ENCODE results near the gene RPS28. TPM values are rescaled to one million over a fixed set of nuclear protein-coding genes. Genes with fewer than 3 reads are reported as not detected.
A peak's percentile ranks its signal among the peaks of the same experiment; 100 is the strongest.
"Not testable (repeated sequence)": the region's sequence is repeated elsewhere in the genome, so short reads cannot be mapped to it uniquely, and the experiment has no call there.

The RPS28 gene
- total RNA-seq, 2 donors from 2014 or later: 158 to 402 TPM

- TF ChIP-seq CTCF (IDR thresholded peaks at IDR 0.05): no peak
- H3K27me3 ChIP-seq: no peaks in the 10 kb centered on the region
- H3K9me3 ChIP-seq: no peaks in the 10 kb centered on the region
- H3K4me1 ChIP-seq: peaks cover 0 to 41% of the 10 kb centered on the region in 2 donors
- H3K27ac ChIP-seq: no peak overlapping the region
- no peak overlapping the region for H3K4me3 ChIP-seq
- DNase-seq (ENCODE audit: low spot score): no peak
- H3K36me3 ChIP-seq: peaks cover 40% of the 10 kb centered on the region
Observed at GRCh38 chr19:8310342-8311055, 10.8 kb upstream of the RPS28 start.

GRCh38 chr19:8311461-8312260 lies 9.6 kb upstream of the RPS28 start:
- no peaks in the 10 kb centered on the region for H3K27me3 ChIP-seq
- H3K9me3 ChIP-seq: no peaks in the 10 kb centered on the region
- peaks cover 0 to 42% of the 10 kb centered on the region in 2 donors for H3K4me1 ChIP-seq
- TF ChIP-seq CTCF (IDR thresholded peaks at IDR 0.05): no peak
- H3K4me3 ChIP-seq: no peak overlapping the region
- peak overlapping the region; percentile 35 to 37 for H3K27ac ChIP-seq
- peaks cover 48% of the 10 kb centered on the region for H3K36me3 ChIP-seq
- no peak for DNase-seq (ENCODE audit: low spot score)

GRCh38 chr19:8314981-8315640 lies 6.2 kb upstream of the RPS28 start:
- Histone ChIP-seq H3K36me3 (peaks cover 38% of the 10 kb centered on the region), H3K4me1 (peaks cover 0 to 23% of the 10 kb centered on the region in 2 donors)
- DNase-seq (ENCODE audit: low spot score); H3K4me3 ChIP-seq; H3K27ac ChIP-seq; H3K27me3 ChIP-seq; H3K9me3 ChIP-seq: not testable (repeated sequence)

GRCh38 chr19:8316351-8317125 lies 4.8 kb upstream of the RPS28 start:
- peaks cover 24% of the 10 kb centered on the region for H3K36me3 ChIP-seq
- H3K9me3 ChIP-seq: no peaks in the 10 kb centered on the region
- no peak overlapping the region for H3K27ac ChIP-seq
- no peak overlapping the region for H3K4me3 ChIP-seq
- no peak for TF ChIP-seq CTCF (IDR thresholded peaks at IDR 0.05)
- no peak for DNase-seq (ENCODE audit: low spot score)
- peaks cover 0 to 27% of the 10 kb centered on the region in 2 donors for H3K4me1 ChIP-seq
- no peaks in the 10 kb centered on the region for H3K27me3 ChIP-seq

- Histone ChIP-seq H3K36me3 (peaks cover 30% of the 10 kb centered on the region), H3K4me1 (peaks cover 0 to 36% of the 10 kb centered on the region in 2 donors)
- not testable (repeated sequence) for DNase-seq (ENCODE audit: low spot score)
Observed at GRCh38 chr19:8318835-8319234, 2.5 kb upstream of the RPS28 start.

GRCh38 chr19:8319807-8320520 lies 1.3 kb upstream of the RPS28 start:
- DNase-seq (ENCODE audit: low spot score): no peak
- Histone ChIP-seq H3K36me3 (peaks cover 29% of the 10 kb centered on the region), H3K27me3 (no peaks in the 10 kb centered on the region), H3K4me1 (peaks cover 0 to 47% of the 10 kb centered on the region in 2 donors), H3K9me3 (no peaks in the 10 kb centered on the region), H3K4me3 (peak overlapping the region; percentile 78 to 92), H3K27ac (peak overlapping the region; percentile 90 to 93)
- TF ChIP-seq CTCF (IDR thresholded peaks at IDR 0.05): no peak

More at GRCh38 chr19:8318835-8319234, 2.5 kb upstream of the RPS28 start:
- H3K27ac ChIP-seq, H3K27me3 ChIP-seq, H3K4me3 ChIP-seq, H3K9me3 ChIP-seq: not testable (repeated sequence)

Measured in right atrium auricular region (tissue), 2 donors.